NCI-H460 (cell line): Measurements from ENCODE around the gene KLHL42. TPM values are rescaled to one million over a fixed set of nuclear protein-coding genes. Genes with fewer than 3 reads are reported as not detected.

ENCODE experiments used
- DNase-seq: peaks from one replicate; pipeline ENCODE4 v3.0.0-alpha.2; 2016; ENCODE audit warnings: low read depth; ENCODE audit errors: extremely low read depth
- total RNA-seq: library from RNA; depleted of rRNA; stranded (reverse); fragments of >200 nt; shearing (Covaris generic); gene quantifications from 2 replicates; pipeline ENCODE4 v1.2.3, GENCODE V29; 2014

KLHL42 gene
- total RNA-seq, 1 experiment from 2014 or later, result 14.9 TPM

DNA sequence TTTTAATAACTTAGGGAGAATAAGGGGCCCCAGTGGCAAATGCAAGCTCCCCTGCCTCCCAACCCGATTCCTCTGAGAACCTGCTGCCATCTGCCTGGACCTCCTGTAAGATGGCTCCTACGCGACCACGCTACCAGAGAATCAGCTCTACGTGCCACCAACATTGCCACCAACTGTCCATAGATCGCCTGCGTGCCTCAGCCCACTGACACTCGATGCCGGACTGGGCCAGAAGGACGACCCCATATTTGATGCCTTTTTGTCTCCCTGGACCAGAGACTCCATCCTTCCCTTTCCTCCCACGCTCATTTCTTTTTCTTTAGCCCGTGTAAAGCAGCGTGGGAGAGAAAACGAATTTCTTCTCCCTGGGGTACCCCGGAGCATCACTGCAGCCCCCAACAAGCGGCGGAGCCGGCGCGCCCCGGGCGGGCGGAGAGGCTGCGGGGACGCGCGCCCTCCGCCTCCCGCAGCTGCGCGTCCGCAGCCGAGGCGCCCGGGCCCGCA lies 565 bp upstream of the KLHL42 start:
- DNase-seq, result no peak

GRCh38 chr12:27780612-27781408 lies 777 bp downstream of the KLHL42 start:
- DNase-seq, result no peak

- no peak for DNase-seq
Measured at GRCh38 chr12:27781680-27782079, 1.6 kb downstream of the KLHL42 start.

DNA sequence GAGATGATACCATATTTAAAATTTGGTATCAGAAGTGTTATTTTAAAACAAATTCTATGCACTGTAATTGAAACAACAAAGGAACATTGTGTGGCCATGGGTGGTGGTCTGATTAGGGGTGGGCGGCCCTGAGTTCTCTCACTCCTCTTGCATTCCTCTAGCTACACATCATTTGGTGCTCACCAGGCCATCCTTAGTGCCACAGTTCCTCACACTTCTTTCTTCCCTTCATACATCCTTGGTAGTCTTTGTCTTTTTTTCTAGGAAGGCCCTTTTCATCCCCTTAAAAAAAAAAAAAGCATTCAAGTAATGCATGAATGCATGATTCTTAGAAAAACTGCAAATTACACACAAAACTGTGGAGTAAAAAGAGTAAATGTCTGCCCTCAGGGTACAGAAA lies 2.4 kb downstream of the KLHL42 start:
- DNase-seq, result no peak

- DNase-seq, result no peak
Measured at GRCh38 chr12:27785882-27786570, 6.0 kb downstream of the KLHL42 start.

DNA sequence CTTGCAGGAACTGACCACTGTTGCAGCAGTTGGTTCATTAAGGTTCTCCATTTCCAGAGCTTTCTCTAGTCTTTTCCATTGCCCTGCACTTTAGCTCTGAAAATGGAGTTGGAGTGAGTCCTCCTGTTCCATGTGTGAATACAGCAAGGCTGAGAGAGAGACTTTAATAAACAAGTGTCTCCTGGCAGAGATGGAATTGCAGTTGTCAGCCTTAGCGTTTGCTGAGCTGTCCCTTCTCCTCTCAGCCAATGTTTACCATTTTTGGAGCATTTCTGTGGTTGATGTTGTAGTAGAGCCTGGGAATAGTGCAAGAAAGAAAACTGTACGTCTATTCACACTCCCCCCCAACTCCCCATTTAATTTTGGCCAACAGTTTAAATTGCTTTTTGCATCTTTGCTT lies 7.5 kb downstream of the KLHL42 start:
- DNase-seq, result no peak

- DNase-seq, result no peak
Measured at GRCh38 chr12:27790179-27790578, 10.1 kb downstream of the KLHL42 start.

- DNase-seq, result no peak
Measured at GRCh38 chr12:27794818-27795584, 15.0 kb downstream of the KLHL42 start.

DNA sequence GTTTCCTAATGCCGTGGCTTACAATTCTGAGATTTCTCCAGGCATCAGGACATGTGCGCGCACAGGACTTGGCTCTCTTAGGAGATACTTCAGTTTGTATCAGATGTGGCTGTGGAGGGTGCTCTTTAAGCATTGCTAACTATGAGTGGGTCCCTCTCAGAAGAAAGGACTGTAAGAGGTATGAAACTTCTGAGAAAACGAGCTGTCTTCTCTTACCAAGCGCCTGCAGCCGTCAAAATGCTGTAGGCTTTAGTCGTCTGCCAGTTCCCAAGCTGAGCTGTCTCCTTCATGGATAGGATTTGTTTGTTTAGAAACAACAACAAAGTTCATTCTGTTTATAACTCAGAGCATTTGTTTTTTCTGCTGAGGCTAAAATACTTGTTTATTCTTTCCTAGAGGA lies 16.1 kb downstream of the KLHL42 start:
- no peak for DNase-seq

- no peak for DNase-seq
Measured at GRCh38 chr12:27797301-27798025, 17.4 kb downstream of the KLHL42 start.

GRCh38 chr12:27800819-27801218 lies 20.8 kb downstream of the KLHL42 start:
- DNase-seq, result no peak

GRCh38 chr12:27801630-27802029 lies 21.6 kb downstream of the KLHL42 start:
- no peak for DNase-seq

- DNase-seq, result no peak
Measured at GRCh38 chr12:27802511-27802910, 22.5 kb downstream of the KLHL42 start.

DNA sequence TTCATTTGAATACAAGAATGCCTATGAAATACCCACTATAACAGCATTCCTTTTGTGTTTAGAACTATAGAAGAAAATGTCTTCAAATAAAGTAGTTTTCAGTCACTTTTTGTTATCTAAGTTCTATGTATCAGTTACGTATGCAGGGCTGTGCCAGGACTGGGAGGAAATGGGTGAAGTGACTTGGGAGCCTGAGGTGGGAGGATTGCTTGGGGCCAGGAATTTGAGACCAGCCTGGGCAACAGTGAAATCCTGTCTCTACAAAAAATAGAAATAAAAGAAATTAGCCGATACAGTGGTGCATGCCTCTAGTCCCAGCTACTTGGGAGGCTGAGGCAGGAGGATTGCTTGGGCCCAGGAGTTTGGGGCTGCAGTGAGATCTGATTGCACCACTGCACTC lies 22.9 kb downstream of the KLHL42 start:
- no peak for DNase-seq

DNA sequence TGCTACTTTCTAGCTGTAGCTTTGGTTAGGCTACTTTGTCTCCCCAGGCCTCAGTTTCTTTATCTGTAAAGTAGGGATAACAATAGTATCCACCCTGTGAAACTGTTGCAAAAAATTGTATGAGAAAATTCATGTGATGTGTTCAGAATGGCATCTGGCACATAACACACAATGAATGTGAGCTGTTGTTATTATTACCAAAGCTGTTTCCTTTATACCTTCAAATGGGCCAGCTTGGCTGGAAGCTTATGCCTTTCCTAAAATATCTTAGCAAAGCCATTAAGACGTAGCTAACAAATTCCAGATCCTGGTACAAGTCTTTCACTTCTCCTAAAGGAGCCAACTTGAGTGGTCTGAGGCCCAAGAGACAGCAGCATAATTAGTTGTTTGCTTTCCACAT lies 25.2 kb downstream of the KLHL42 start:
- no peak for DNase-seq

- no peak for DNase-seq
Measured at GRCh38 chr12:27806259-27806658, 26.2 kb downstream of the KLHL42 start.

GRCh38 chr12:27807063-27807703 lies 27.1 kb downstream of the KLHL42 start:
- no peak for DNase-seq

- DNase-seq, result no peak
Measured at GRCh38 chr12:27808841-27809240, 28.8 kb downstream of the KLHL42 start.

DNA sequence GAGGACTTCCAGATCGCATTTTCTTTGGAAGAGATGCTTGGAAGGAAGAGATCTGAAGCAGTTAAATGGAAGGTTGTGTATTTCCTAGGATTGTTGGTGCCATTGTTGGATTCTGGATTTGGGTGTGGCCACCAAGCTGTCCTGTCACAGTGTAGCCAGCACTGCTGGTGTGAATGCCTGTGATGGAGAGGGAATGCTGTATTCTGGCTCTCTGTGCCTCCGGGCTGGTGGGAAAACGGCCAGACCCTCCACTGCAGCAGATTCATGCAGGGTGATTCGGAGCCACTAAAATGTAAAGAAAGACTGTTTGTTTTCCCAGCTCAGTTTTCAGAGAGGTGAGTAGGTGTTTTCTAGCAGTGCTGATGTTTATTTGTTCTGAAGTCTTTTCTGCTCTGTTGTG lies 30.7 kb downstream of the KLHL42 start:
- DNase-seq, result no peak

- DNase-seq, result no peak
Measured at GRCh38 chr12:27812502-27812901, 32.5 kb downstream of the KLHL42 start.
